Smooth muscle cell of the coronary artery (primary cell): ENCODE measurements around the gene CHSY1. TPM values are rescaled to one million over a fixed set of nuclear protein-coding genes. Genes with fewer than 3 reads are reported as not detected.

Experiments
- total RNA-seq: library from RNA; depleted of rRNA; stranded (reverse); fragments of >200 nt; gene quantifications from 2 replicates; pipeline ENCODE4 v1.2.3, GENCODE V29; 2014; ENCODE audit warnings: low replicate concordance

CHSY1 gene
- total RNA-seq, result 11.7 and 95.7 TPM in 2 replicates

GRCh38 chr15:101251830-101252820, at the start of gene CHSY1:
Gene CHSY1 (minus strand): TSS chr15:101252048. CDS start chr15:101251456, 592 bp downstream.

GRCh38 chr15:101294731-101295606, 43.1 kb upstream of the CHSY1 start, which contains the start of gene SNRPA1:
Gene SNRPA1 (minus strand): TSS chr15:101295248. CDS start chr15:101295178, 70 bp downstream.

GRCh38 chr15:101277038-101277822, 25.4 kb upstream of the CHSY1 start, which contains the start of gene SELENOS:
Gene SELENOS (minus strand): TSS chr15:101277485. CDS start chr15:101277417, 68 bp downstream.

Other genes starting within 250 kb of the CHSY1 start
- 51.2 and 91.8 TPM in 2 replicates for gene SELENOS, start 25.4 kb upstream of the CHSY1 start, total RNA-seq
- 6.8 and 14.8 TPM in 2 replicates for gene SNRPA1, start 43.2 kb upstream of the CHSY1 start, total RNA-seq
- gene PCSK6, start 237.7 kb upstream of the CHSY1 start, total RNA-seq, result 3.4 and 11.7 TPM in 2 replicates